ENCODE data around the gene KAZALD1.

DNA sequence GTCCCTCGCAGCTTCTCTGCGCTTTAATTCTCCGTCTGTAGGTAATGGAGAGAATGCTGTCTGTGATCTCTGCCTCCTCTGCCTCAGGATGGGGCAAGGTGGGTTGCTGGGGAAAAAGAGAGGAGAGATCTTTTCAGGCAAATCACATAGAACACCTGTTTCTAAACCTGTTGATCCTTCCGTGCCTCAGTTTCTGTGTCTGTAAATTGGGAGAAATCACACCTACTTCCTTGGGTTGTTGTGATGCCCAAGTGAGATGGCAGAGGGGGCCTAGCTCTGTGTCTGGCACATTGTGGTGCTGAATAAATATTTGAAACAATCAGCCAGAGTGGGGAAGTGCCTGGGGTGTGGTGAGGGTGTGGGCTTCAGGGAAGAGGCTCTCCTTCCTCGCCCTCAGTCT lies 28.8 kb downstream of the KAZALD1 start:
- TF ChIP-seq, protein P1, sequence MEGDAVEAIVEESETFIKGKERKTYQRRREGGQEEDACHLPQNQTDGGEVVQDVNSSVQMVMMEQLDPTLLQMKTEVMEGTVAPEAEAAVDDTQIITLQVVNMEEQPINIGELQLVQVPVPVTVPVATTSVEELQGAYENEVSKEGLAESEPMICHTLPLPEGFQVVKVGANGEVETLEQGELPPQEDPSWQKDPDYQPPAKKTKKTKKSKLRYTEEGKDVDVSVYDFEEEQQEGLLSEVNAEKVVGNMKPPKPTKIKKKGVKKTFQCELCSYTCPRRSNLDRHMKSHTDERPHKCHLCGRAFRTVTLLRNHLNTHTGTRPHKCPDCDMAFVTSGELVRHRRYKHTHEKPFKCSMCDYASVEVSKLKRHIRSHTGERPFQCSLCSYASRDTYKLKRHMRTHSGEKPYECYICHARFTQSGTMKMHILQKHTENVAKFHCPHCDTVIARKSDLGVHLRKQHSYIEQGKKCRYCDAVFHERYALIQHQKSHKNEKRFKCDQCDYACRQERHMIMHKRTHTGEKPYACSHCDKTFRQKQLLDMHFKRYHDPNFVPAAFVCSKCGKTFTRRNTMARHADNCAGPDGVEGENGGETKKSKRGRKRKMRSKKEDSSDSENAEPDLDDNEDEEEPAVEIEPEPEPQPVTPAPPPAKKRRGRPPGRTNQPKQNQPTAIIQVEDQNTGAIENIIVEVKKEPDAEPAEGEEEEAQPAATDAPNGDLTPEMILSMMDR (IDR thresholded peaks at IDR 0.05 in 2 of 3, conservative IDR thresholded peaks at IDR 0.05 in 1 of 3; ENCODE audit: control insufficient read depth in 2 of 3, extremely low read depth in 1 of 3, insufficient read depth in 1 of 3, low read depth in 3 of 3, low read length in 3 of 3): no peak
- TF ChIP-seq ETV6 (conservative IDR thresholded peaks at IDR 0.05 in 1 of 2, IDR thresholded peaks at IDR 0.05 in 1 of 2; ENCODE audit: borderline replicate concordance in 1 of 2, low read depth in 1 of 2) (no peak), E2F8 (IDR thresholded peaks at IDR 0.05; ENCODE audit: low read depth, partially characterized antibody) (no peak), JUNB (IDR thresholded peaks at IDR 0.05) (no peak), NRF1 (conservative IDR thresholded peaks at IDR 0.05; ENCODE audit: low read depth, low read length) (no peak), HDAC2 (IDR thresholded peaks at IDR 0.05) (no peak), POLR2AphosphoS2 (IDR thresholded peaks at IDR 0.05; ENCODE audit: low read depth, low read length) (no peak), MXI1 (IDR thresholded peaks at IDR 0.05; ENCODE audit: low read depth, low read length) (no peak), CREM (IDR thresholded peaks at IDR 0.05; ENCODE audit: low read depth) (no peak), RELA (IDR thresholded peaks at IDR 0.05; ENCODE audit: borderline replicate concordance, partially characterized antibody) (no peak), POLR2A (IDR thresholded peaks at IDR 0.05; ENCODE audit: low read depth, low read length) (no peak), SMAD5 (IDR thresholded peaks at IDR 0.05; ENCODE audit: low read depth) (no peak)

Data from GM12878 (cell line).